Measurements from ENCODE around the gene CFAP20. TPM values are rescaled to one million over a fixed set of nuclear protein-coding genes. Genes with fewer than 3 reads are reported as not detected.
A peak's percentile ranks its signal among the peaks of the same experiment; 100 is the strongest.

The CFAP20 gene
- polyA plus RNA-seq, 1 donor from 2014 or later = 210 TPM

DNA sequence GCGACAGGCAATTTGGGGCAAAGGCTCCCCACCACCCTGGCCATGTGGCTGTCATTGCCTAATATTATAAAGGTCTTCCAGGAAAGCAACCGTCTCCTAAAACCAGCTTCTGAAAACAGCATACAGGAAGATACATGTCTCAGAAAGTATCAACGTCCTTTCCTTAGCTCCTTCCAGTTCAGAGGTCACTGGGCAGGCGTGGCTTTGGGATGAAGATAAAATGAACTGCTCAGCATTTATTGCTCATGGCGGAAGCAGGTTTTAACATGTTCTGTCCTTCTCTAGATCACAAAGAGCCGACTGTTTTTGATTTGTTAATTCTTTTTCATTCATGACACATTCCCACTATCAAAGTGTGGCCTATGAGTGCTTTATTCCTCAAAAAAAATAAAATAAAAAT lies 8.0 kb downstream of the CFAP20 start:
- Histone ChIP-seq H3K79me2 (replicated peaks; ENCODE audit: insufficient read depth, low read length) (peaks cover 82% of the 10 kb centered on the region), H3K27ac (ENCODE audit: low read length) (peak overlapping the region; percentile 73), H3K4me3 (ENCODE audit: low read length) (peak overlapping the region; percentile 46), H3F3A (ENCODE audit: insufficient read depth, low read length, poor library complexity, severe bottlenecking) (peaks cover 7% of the 10 kb centered on the region), H3K27me3 (ENCODE audit: insufficient read depth, low read depth, low read length) (no peaks in the 10 kb centered on the region), H3K4me2 (ENCODE audit: low read length) (peak overlapping the region; percentile 2), H3K36me3 (ENCODE audit: insufficient read depth, low read length) (peaks cover 6% of the 10 kb centered on the region), H4K20me1 (ENCODE audit: insufficient read depth) (no peaks in the 10 kb centered on the region), H3K9me3 (ENCODE audit: low read length) (no peaks in the 10 kb centered on the region), H3K9ac (ENCODE audit: low read length) (peak overlapping the region; percentile 34), H2AFZ (ENCODE audit: low read depth, low read length) (no peak overlapping the region), H3K9me2 (ENCODE audit: insufficient read depth, low read length) (no peaks in the 10 kb centered on the region)
- TF ChIP-seq EZH2 (IDR thresholded peaks at IDR 0.05; ENCODE audit: borderline replicate concordance, insufficient read depth, low read length, poor library complexity, severe bottlenecking) (no peak), EP300 (conservative IDR thresholded peaks at IDR 0.05; ENCODE audit: poor library complexity, severe bottlenecking) (no peak), MXI1 (conservative IDR thresholded peaks at IDR 0.05; ENCODE audit: poor library complexity, severe bottlenecking) (no peak), POLR2AphosphoS5 (IDR thresholded peaks at IDR 0.05) (no peak), TAF1 (IDR thresholded peaks at IDR 0.05; ENCODE audit: low read depth) (no peak), RAD21 (conservative IDR thresholded peaks at IDR 0.05) (no peak), SMC3 (conservative IDR thresholded peaks at IDR 0.05; ENCODE audit: poor library complexity) (no peak)
- TF ChIP-seq, protein P1, sequence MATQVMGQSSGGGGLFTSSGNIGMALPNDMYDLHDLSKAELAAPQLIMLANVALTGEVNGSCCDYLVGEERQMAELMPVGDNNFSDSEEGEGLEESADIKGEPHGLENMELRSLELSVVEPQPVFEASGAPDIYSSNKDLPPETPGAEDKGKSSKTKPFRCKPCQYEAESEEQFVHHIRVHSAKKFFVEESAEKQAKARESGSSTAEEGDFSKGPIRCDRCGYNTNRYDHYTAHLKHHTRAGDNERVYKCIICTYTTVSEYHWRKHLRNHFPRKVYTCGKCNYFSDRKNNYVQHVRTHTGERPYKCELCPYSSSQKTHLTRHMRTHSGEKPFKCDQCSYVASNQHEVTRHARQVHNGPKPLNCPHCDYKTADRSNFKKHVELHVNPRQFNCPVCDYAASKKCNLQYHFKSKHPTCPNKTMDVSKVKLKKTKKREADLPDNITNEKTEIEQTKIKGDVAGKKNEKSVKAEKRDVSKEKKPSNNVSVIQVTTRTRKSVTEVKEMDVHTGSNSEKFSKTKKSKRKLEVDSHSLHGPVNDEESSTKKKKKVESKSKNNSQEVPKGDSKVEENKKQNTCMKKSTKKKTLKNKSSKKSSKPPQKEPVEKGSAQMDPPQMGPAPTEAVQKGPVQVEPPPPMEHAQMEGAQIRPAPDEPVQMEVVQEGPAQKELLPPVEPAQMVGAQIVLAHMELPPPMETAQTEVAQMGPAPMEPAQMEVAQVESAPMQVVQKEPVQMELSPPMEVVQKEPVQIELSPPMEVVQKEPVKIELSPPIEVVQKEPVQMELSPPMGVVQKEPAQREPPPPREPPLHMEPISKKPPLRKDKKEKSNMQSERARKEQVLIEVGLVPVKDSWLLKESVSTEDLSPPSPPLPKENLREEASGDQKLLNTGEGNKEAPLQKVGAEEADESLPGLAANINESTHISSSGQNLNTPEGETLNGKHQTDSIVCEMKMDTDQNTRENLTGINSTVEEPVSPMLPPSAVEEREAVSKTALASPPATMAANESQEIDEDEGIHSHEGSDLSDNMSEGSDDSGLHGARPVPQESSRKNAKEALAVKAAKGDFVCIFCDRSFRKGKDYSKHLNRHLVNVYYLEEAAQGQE (IDR thresholded peaks at IDR 0.05; ENCODE audit: borderline replicate concordance) = no peak
- TF ChIP-seq, protein P2, sequence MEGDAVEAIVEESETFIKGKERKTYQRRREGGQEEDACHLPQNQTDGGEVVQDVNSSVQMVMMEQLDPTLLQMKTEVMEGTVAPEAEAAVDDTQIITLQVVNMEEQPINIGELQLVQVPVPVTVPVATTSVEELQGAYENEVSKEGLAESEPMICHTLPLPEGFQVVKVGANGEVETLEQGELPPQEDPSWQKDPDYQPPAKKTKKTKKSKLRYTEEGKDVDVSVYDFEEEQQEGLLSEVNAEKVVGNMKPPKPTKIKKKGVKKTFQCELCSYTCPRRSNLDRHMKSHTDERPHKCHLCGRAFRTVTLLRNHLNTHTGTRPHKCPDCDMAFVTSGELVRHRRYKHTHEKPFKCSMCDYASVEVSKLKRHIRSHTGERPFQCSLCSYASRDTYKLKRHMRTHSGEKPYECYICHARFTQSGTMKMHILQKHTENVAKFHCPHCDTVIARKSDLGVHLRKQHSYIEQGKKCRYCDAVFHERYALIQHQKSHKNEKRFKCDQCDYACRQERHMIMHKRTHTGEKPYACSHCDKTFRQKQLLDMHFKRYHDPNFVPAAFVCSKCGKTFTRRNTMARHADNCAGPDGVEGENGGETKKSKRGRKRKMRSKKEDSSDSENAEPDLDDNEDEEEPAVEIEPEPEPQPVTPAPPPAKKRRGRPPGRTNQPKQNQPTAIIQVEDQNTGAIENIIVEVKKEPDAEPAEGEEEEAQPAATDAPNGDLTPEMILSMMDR (IDR thresholded peaks at IDR 0.05; ENCODE audit: poor library complexity, severe bottlenecking) = no peak

DNA sequence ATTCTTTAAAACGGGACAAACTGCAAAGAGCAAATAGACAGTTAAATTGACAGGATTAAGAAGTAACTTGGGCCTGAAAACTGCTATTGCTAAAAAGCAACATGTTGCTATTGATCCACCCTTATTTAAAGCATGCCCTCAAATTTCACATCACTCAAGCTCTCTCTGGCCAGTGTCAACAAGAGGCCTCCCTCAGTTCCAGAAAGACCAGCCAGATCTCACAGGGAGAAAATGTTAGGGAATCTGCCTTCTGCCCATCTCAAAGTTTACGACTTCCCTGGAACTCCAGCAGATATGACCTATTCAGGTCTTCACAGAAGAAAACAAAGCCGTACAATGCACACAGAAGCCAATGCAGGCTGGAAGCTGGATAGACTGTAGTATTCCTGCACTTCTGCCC lies 8.9 kb downstream of the CFAP20 start:
- Histone ChIP-seq H2AFZ (ENCODE audit: low read depth, low read length) (no peak overlapping the region), H3K9ac (ENCODE audit: low read length) (no peak overlapping the region), H3K79me2 (replicated peaks; ENCODE audit: insufficient read depth, low read length) (peaks cover 76% of the 10 kb centered on the region), H3K4me3 (ENCODE audit: low read length) (no peak overlapping the region), H4K20me1 (ENCODE audit: insufficient read depth) (no peaks in the 10 kb centered on the region), H3K4me2 (ENCODE audit: low read length) (no peak overlapping the region), H3K9me2 (ENCODE audit: insufficient read depth, low read length) (no peaks in the 10 kb centered on the region), H3K27me3 (ENCODE audit: insufficient read depth, low read depth, low read length) (no peaks in the 10 kb centered on the region), H3K27ac (ENCODE audit: low read length) (no peak overlapping the region), H3F3A (ENCODE audit: insufficient read depth, low read length, poor library complexity, severe bottlenecking) (peaks cover 7% of the 10 kb centered on the region), H3K36me3 (ENCODE audit: insufficient read depth, low read length) (peaks cover 9% of the 10 kb centered on the region), H3K9me3 (ENCODE audit: low read length) (no peaks in the 10 kb centered on the region)
- TF ChIP-seq, protein P1 (IDR thresholded peaks at IDR 0.05; ENCODE audit: borderline replicate concordance) = no peak
- TF ChIP-seq EZH2 (IDR thresholded peaks at IDR 0.05; ENCODE audit: borderline replicate concordance, insufficient read depth, low read length, poor library complexity, severe bottlenecking) = no peak
- no peak for TF ChIP-seq TAF1 (IDR thresholded peaks at IDR 0.05; ENCODE audit: low read depth)
- no peak for TF ChIP-seq SMC3 (conservative IDR thresholded peaks at IDR 0.05; ENCODE audit: poor library complexity)
- TF ChIP-seq EP300 (conservative IDR thresholded peaks at IDR 0.05; ENCODE audit: poor library complexity, severe bottlenecking) = no peak
- TF ChIP-seq RAD21 (conservative IDR thresholded peaks at IDR 0.05) = no peak
- TF ChIP-seq, protein P2 (IDR thresholded peaks at IDR 0.05; ENCODE audit: poor library complexity, severe bottlenecking) = no peak
- TF ChIP-seq POLR2AphosphoS5 (IDR thresholded peaks at IDR 0.05) = no peak
- no peak for TF ChIP-seq MXI1 (conservative IDR thresholded peaks at IDR 0.05; ENCODE audit: poor library complexity, severe bottlenecking)
